ENCODE measurements around the gene RABL6.

RABL6 gene

DNA sequence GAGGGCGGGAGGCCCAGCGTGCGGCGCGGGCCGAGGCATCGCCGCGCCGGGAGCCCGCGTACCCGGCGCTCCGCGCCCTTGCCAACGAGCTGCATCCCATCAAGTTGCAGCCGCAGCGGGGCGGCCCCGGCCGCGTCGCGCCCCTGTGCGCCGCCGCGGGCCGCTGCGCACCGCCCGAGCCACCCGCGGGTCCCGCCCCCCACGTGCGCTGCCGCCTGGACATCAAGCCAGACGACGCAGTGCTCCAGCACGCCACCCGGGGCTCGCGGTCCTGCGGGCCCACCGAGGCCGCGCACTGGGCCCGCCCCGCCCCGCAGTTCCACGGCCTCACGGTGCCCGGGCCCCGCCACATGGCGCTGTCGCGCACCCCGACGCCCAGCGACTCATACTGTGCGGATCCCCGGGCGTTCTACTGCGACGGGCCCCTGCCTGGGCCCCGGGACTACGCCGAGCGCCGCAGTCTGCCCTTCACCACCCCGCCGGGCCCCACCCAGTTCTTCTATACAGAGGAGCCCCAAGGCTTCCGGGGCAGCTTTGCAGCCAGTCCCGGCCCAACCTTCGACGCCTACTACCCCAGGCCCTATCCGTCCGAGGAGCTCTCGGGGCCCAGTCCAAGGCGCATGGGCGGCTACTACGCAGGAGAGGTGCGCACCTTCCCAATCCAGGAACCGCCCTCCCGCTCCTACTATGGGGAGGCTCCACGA, 37.2 kb downstream of the RABL6 start:
- no peak for TF ChIP-seq CTCF (IDR thresholded peaks at IDR 0.05; ENCODE audit: low read depth, low read length)
- no peak for DNase-seq
- Histone ChIP-seq H3K4me1 (peaks cover 32% of the 10 kb centered on the region), H3K36me3 (peaks cover 5% of the 10 kb centered on the region), H3K27me3 (no peaks in the 10 kb centered on the region), H3K4me3 (ENCODE audit: low read depth, low read length) (no peak overlapping the region), H3K9me3 (no peaks in the 10 kb centered on the region)

- no peak for TF ChIP-seq CTCF (IDR thresholded peaks at IDR 0.05; ENCODE audit: low read depth, low read length)
- no peak overlapping the region for H3K4me3 ChIP-seq (ENCODE audit: low read depth, low read length)
- H3K27me3 ChIP-seq = no peaks in the 10 kb centered on the region
- no peaks in the 10 kb centered on the region for H3K9me3 ChIP-seq
- H3K36me3 ChIP-seq = peaks cover under 1% of the 10 kb centered on the region; the same call in 1 of the 2 replicates
- DNase-seq = no peak
- peaks cover 25% of the 10 kb centered on the region for H3K4me1 ChIP-seq
These were observed 37.9 kb downstream of the RABL6 start for GRCh38 chr9:136845465-136846260.

- no peak for TF ChIP-seq CTCF (IDR thresholded peaks at IDR 0.05; ENCODE audit: low read depth, low read length)
- peaks cover 9% of the 10 kb centered on the region for H3K36me3 ChIP-seq
- no peaks in the 10 kb centered on the region for H3K27me3 ChIP-seq
- H3K4me1 ChIP-seq = peaks cover 16% of the 10 kb centered on the region
- H3K4me3 ChIP-seq (ENCODE audit: low read depth, low read length) = no peak overlapping the region
- H3K9me3 ChIP-seq = no peaks in the 10 kb centered on the region
- DNase-seq = no peak
These were observed 38.8 kb downstream of the RABL6 start for GRCh38 chr9:136846376-136847087.

DNA sequence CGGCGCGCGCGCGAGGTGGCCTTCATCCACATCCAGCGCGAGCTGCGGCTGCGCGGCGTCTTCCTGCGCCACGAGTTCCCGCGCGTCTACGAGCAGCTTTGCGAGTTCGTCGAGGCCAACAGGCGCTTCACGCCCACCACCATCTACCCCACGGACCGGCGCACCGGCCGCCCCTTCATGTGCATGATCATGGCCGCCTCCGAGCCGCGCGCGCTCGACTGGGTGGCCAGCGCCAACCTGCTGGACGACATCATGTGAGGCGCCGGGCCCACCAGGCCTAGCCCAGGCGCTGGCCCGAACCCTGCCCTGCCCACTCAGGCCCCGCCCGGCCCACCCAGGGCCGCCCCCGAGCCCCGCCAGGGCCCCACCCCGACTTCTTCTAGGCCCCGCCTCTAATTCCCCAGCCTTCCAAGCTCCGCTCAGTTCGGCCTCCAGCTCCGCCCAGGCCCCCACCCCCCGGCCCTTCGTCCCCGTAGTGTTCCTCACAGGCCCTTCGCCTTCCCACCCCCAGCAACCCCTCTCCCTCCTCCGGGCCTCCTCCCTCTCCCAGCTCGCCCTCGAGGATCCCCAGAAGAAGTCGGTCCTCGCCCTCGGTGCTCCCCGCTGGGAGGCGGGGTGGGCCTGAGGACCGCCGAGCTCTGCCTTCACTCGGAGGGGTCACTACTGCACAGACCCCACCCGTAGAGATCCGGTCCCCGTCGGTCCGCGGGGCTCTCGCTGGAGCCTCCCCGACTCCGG, 39.5 kb downstream of the RABL6 start:
- H3K4me3 ChIP-seq (ENCODE audit: low read depth, low read length) = peak overlapping the region; percentile 70
- peaks cover 10% of the 10 kb centered on the region for H3K36me3 ChIP-seq
- peaks cover 9% of the 10 kb centered on the region for H3K4me1 ChIP-seq
- no peaks in the 10 kb centered on the region for H3K9me3 ChIP-seq
- no peak for DNase-seq
- no peaks in the 10 kb centered on the region for H3K27me3 ChIP-seq
- no peak for TF ChIP-seq CTCF (IDR thresholded peaks at IDR 0.05; ENCODE audit: low read depth, low read length)

DNA sequence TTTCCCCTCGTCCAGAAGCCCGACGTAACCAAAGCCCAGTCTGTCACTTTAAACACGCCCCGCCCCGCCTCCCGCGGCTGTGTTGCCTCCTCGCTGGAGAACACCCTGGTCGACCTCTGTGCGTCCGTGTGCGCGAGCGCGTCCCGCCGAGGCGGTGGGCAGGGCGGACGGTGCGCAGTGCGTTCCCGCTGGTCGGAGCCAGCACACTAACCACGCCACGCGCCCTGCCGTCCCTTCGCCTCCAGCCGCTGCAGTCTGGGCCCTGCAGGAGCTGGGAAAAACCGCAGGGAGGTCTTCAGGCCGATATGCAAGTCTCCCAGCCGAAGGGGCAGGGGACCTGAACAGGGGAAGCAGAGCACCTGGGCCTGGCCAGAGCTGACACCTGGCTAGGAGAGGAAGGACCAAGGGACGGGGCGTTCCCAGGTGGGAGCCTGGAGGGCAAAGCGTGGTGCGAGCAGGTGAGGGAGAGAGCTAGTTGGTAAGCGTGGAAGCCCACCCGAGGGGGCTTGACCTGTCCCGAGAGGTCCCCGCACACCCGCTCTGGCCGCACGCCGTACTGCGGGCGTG, 40.2 kb downstream of the RABL6 start:
- DNase-seq = peak; percentile 89
- TF ChIP-seq CTCF (IDR thresholded peaks at IDR 0.05; ENCODE audit: low read depth, low read length) = no peak
- no peaks in the 10 kb centered on the region for H3K9me3 ChIP-seq
- peak overlapping the region; percentile 70 for H3K4me3 ChIP-seq (ENCODE audit: low read depth, low read length)
- H3K36me3 ChIP-seq = peaks cover 10% of the 10 kb centered on the region
- no peaks in the 10 kb centered on the region for H3K27me3 ChIP-seq
- peaks cover 7% of the 10 kb centered on the region for H3K4me1 ChIP-seq

All from BE2C (cell line).